Activated naive CD8-positive, alpha-beta T cell treated with anti-CD3 and anti-CD28 coated beads, Interleukin-2, amount 50 U/mL, for 24 hours (primary cell): ENCODE measurements around the gene OR4K14.
"Not testable (repeated sequence)": the region's sequence is repeated elsewhere in the genome, so short reads cannot be mapped to it uniquely, and the experiment has no call there.

ENCODE experiments used
- ATAC-seq: fragments of 150-1000 bp; cut with Tn5 transposase; one replicate; pipeline ENCODE4 v1.10.0; 2021
- DNase-seq: peaks from one replicate; pipeline ENCODE4 v3.0.0; 2021
- H3K27ac Mint-ChIP-seq: one replicate; pipeline ENCODE4 v1.8.0; 2021; ENCODE audit warnings: mild to moderate bottlenecking, mixed read lengths
- H3K27me3 Mint-ChIP-seq: one replicate; pipeline ENCODE4 v1.8.0; 2021; ENCODE audit warnings: mixed read lengths
- H3K36me3 Mint-ChIP-seq: one replicate; pipeline ENCODE4 v1.8.0; 2021; ENCODE audit warnings: low read depth, mixed read lengths
- H3K4me1 Mint-ChIP-seq: one replicate; pipeline ENCODE4 v1.8.0; 2021; ENCODE audit warnings: mixed read lengths
- H3K4me3 Mint-ChIP-seq: one replicate; pipeline ENCODE4 v1.8.0; 2021; ENCODE audit warnings: mild to moderate bottlenecking, moderate library complexity, mixed read lengths
- H3K9me3 Mint-ChIP-seq: one replicate; pipeline ENCODE4 v1.8.0; 2021; ENCODE audit warnings: mixed read lengths

The OR4K14 gene, protein sequence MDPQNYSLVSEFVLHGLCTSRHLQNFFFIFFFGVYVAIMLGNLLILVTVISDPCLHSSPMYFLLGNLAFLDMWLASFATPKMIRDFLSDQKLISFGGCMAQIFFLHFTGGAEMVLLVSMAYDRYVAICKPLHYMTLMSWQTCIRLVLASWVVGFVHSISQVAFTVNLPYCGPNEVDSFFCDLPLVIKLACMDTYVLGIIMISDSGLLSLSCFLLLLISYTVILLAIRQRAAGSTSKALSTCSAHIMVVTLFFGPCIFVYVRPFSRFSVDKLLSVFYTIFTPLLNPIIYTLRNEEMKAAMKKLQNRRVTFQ

DNA sequence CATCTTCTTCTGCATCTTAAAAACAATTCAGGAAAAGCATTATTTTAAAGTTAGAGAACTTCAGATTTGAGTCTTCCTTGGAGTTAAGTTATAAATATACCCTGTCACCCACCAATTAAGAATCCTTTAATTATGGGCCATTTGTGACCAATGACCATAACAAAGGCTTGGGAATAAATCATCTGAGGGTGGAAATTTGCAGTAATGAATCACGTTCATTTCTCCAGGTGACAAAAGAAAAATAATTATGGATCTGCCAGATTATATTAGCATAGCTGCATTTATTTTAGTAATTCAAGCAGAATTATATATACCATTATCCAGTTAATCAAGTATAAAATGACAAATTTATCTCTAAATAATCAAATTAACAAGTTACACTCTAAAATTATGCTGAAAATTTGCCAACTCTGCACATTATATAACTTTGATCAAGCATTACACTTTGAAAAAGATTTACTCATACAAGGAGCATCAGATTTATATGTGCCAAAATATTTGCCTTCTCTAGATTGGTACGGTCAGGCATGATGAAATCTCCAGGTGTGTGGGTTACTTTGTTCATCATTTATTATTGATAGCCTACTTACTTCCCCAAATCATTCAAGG lies at the start of gene OR4K14:
TSS of gene OR4K14 (minus strand) at position 51 of the 609 bp plus-strand sequence. CDS start 4,114 bp downstream, outside the sequence.
- no peak for ATAC-seq
- H3K4me1 Mint-ChIP-seq: no peaks in the 10 kb centered on the region
- DNase-seq: no peak
- no peak within 1 kb of the TSS for H3K27ac Mint-ChIP-seq
- peaks cover 6% of the 10 kb centered on the region for H3K9me3 Mint-ChIP-seq
- peaks cover 2% of the 10 kb centered on the region for H3K27me3 Mint-ChIP-seq
- no peak within 1 kb of the TSS for H3K4me3 Mint-ChIP-seq
- H3K36me3 Mint-ChIP-seq: no peaks in the 10 kb centered on the region

DNA sequence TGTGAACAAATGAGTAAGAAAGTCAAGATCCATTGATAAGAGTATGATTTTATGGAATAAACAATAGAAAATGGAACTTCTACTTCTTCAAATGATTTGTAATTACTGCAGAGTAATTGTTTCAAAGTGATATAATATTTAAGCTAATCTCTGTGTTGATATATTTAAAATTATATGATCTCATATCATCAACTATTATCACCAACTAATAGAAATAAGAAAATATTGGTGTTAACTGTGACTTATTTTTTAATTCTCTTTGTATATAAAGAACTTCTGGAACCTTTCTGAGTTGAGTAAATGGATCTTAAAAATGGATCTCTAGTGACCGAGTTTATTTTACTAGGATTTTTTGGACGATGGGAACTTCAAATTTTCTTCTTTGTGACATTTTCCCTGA lies 40.6 kb upstream of the OR4K14 start, which contains the start of gene OR4L1:
TSS of gene OR4L1 (plus strand) at position 301 of the 400 bp plus-strand sequence. CDS start at position 301, 0 bp downstream.
- Mint-ChIP-seq H3K4me3 (no peak within 1 kb of the TSS), H3K9me3 (no peaks in the 10 kb centered on the region), H3K27ac (no peak within 1 kb of the TSS), H3K36me3 (no peaks in the 10 kb centered on the region), H3K4me1 (no peaks in the 10 kb centered on the region), H3K27me3 (peaks cover 5% of the 10 kb centered on the region)
- ATAC-seq (no peak), DNase-seq (no peak)

DNA sequence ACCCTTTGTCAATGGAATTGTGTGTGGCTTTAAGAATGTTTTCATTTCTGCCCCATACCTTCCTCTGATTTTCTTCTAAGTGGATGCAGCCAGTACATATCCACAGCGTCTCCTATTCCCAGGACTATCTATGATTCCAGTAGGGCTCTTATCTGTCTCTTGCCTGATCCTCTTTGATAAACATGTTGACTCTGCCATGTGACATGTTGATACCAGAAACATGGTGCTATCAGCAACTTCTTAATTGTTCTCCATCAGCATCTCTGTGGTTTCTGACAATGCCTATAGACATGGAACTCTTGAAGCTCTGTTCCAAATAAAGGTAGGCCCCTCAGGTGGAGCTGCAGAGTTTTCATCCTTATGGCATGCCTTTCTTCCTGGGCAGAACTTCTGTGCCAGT lies 29.1 kb upstream of the OR4K14 start:
- H3K27ac Mint-ChIP-seq: no peak overlapping the region
- no peaks in the 10 kb centered on the region for H3K4me1 Mint-ChIP-seq
- H3K36me3 Mint-ChIP-seq: no peaks in the 10 kb centered on the region
- H3K4me3 Mint-ChIP-seq: no peak overlapping the region
- DNase-seq (no peak), ATAC-seq (no peak)
- peaks cover 8% of the 10 kb centered on the region for H3K27me3 Mint-ChIP-seq
- no peaks in the 10 kb centered on the region for H3K9me3 Mint-ChIP-seq

DNA sequence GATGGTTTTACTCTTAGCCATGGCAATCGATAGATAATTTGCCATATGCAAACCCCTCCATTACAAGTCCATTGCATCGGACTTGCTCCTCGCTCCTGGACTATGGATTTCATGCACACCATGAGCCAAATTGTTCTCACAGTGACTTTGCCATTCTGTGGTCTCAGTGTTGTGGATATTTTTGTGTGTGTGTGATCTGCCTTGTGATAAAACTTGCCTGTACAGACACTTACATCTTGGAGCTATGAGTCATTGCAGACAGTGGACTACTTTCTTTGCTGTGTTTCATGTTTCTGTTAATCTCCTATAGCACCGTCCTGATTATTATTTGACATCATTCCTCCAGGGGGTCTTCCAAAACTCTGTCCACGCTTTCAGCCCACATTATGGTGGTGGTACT lies 25.1 kb upstream of the OR4K14 start:
- Mint-ChIP-seq H3K27ac (no peak overlapping the region), H3K9me3 (no peaks in the 10 kb centered on the region), H3K27me3 (peaks cover 5% of the 10 kb centered on the region), H3K4me1 (no peaks in the 10 kb centered on the region), H3K4me3 (no peak overlapping the region), H3K36me3 (no peaks in the 10 kb centered on the region)
- DNase-seq: no peak
- no peak for ATAC-seq

DNA sequence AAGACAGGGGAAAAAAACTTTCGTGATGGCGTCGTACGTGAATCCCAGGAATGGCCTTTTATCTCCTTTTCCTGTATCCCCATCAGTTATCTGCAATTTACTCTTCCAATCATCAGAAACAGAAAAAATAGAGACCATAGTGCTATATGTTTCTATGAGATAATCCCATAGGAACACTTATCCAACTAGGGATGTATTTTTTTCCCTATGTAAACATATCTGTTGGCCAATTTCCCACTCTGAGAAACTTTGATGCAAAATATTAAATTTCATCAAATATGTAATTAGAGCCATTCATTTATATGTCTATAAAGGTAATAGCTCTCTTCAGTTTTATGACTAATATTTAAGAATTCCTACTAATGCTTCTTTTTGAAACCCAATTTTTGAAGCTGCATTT lies 16.8 kb upstream of the OR4K14 start, which contains the start of gene OR4K13:
TSS of gene OR4K13 (minus strand) at position 101 of the 400 bp plus-strand sequence. CDS start 1,280 bp downstream, outside the sequence.
- DNase-seq (no peak), ATAC-seq (no peak)
- Mint-ChIP-seq H3K27ac (no peak within 1 kb of the TSS), H3K4me3 (no peak within 1 kb of the TSS), H3K4me1 (no peaks in the 10 kb centered on the region), H3K9me3 (no peaks in the 10 kb centered on the region), H3K27me3 (no peaks in the 10 kb centered on the region), H3K36me3 (no peaks in the 10 kb centered on the region)

DNA sequence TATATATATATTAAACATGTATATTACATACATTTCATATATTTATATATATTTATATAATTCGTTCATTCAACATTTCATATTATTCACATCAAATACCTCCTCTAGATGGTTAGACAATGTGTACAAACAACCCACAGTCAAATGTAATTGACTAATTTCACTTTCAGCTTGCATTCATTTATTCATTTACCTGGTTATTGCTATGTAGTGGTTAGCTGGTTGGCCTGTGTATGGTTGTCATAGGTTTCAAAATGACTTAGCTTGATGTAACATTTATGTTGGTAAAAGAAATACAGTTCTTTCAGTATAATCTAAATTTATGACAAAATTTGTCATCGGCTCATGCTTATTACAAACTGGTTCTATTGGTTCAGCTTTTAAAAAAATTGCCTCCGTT lies 16.3 kb upstream of the OR4K14 start:
- Mint-ChIP-seq H3K27me3 (no peaks in the 10 kb centered on the region), H3K9me3 (no peaks in the 10 kb centered on the region), H3K27ac (no peak overlapping the region), H3K4me3 (no peak overlapping the region), H3K36me3 (no peaks in the 10 kb centered on the region), H3K4me1 (no peaks in the 10 kb centered on the region)
- DNase-seq (no peak), ATAC-seq (no peak)

DNA sequence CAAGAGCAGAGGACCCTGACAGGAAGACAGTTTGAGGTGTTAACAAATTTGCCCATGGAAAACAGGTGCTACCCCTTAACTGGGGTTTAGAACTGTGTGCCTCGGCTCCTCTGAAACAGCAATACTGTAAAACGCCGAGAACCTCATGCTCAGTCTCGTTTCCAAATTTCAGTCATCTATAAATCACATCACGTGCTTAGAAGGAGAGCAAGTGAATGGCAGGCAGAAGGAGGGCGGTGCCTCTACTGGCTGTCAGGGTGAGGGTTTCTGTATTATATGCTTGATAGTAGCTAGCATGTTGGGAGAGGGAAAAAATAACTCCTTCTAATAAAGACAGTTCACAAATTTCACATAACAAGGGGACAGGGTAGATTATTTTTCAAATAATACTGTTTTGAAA lies 12.0 kb upstream of the OR4K14 start:
- ATAC-seq: no peak
- Mint-ChIP-seq H3K27me3 (no peaks in the 10 kb centered on the region), H3K36me3 (no peaks in the 10 kb centered on the region), H3K9me3 (peaks cover 3% of the 10 kb centered on the region), H3K4me3 (no peak overlapping the region), H3K4me1 (no peaks in the 10 kb centered on the region), H3K27ac (no peak overlapping the region)
- DNase-seq: no peak

DNA sequence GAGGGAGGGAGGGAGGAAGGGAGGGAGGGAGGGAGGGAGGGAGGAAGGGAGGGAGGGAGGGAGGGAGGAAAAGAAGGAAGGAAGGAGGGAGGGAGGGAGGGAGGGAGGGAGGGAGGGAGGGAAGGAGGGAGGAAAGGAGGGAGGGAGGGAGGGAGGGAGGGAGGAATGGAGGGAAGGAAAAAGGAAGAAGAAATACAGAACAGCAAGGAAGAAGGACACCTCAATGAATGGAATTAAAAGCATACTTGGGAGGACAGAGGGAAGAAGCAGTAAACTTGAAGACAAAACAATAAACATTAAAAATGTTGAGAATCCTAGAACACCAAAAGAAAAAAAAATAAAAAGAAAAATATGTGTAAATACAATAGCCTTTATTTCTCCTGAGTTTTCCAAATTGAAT lies 11.0 kb downstream of the OR4K14 start:
- no peaks in the 10 kb centered on the region for H3K4me1 Mint-ChIP-seq
- H3K4me3 Mint-ChIP-seq: no peak overlapping the region
- H3K9me3 Mint-ChIP-seq: peaks cover 20% of the 10 kb centered on the region
- peaks cover 4% of the 10 kb centered on the region for H3K27me3 Mint-ChIP-seq
- no peaks in the 10 kb centered on the region for H3K36me3 Mint-ChIP-seq
- DNase-seq (no peak), ATAC-seq (no peak)
- no peak overlapping the region for H3K27ac Mint-ChIP-seq

DNA sequence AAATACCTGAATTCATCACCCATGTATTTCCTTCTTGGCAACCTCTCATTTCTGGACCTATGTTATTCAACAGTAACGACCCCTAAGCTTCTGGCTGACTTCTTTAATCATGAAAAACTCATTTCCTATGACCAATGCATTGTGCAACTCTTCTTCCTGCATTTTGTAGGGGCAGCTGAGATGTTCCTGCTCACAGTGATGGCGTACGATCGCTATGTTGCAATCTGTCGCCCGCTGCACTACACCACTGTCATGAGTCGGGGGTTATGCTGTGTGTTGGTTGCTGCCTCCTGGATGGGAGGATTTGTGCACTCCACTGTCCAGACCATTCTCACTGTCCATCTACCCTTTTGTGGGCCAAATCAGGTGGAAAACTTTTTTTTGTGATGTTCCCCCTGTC lies 16.8 kb downstream of the OR4K14 start:
- Mint-ChIP-seq H3K4me3 (no peak overlapping the region), H3K9me3 (peaks cover 4% of the 10 kb centered on the region), H3K36me3 (no peaks in the 10 kb centered on the region), H3K27ac (no peak overlapping the region), H3K4me1 (no peaks in the 10 kb centered on the region), H3K27me3 (peaks cover 4% of the 10 kb centered on the region)
- ATAC-seq (no peak), DNase-seq (no peak)

DNA sequence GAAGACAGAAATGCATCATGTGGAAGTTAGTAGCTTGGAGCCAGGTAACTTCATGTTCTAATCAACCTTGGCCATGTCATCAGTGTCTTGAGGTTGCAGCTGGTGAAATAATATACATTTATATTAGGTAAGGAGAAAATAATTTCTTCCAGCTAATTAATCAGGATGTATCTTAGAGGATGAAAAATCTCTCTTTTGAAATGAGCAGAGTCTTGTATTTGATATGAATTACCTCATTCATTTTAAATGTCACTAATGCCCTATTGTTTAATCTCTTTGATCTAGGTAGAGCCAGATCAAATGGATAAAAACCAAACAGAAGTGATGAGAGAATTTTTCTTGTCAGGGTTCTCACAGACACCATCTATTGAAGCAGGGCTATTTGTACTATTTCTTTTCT lies 17.2 kb downstream of the OR4K14 start, which contains the start of gene OR4Q2:
TSS of gene OR4Q2 (plus strand) at position 301 of the 400 bp plus-strand sequence.
- Mint-ChIP-seq H3K36me3 (no peaks in the 10 kb centered on the region), H3K4me3 (no peak within 1 kb of the TSS), H3K4me1 (no peaks in the 10 kb centered on the region), H3K9me3 (peaks cover 4% of the 10 kb centered on the region), H3K27ac (no peak within 1 kb of the TSS), H3K27me3 (peaks cover 4% of the 10 kb centered on the region)
- no peak for DNase-seq
- no peak for ATAC-seq

DNA sequence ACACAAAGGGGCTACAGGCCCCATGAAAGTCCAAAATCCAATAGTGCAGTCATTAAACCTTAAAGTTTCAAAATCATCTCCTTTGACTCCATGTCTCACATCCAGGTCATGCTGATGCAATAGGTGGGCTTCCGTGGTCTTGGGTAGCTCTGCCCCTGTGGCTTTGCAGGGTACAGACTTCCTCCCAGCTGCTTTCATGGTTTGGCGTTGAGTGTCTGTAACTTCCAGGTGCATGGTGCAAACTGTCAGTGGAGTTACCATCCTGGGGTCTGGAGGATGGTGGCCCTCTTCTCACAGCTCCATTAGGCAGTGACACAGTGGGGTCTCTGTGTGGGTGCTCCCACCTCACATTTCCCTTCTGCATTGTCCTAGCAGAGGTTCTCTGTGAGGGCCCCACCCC lies 25.7 kb downstream of the OR4K14 start:
- Mint-ChIP-seq H3K4me3 (no peak overlapping the region), H3K4me1 (no peaks in the 10 kb centered on the region), H3K36me3 (no peaks in the 10 kb centered on the region), H3K9me3 (peaks cover 8% of the 10 kb centered on the region), H3K27me3 (no peaks in the 10 kb centered on the region), H3K27ac (no peak overlapping the region)
- no peak for ATAC-seq
- DNase-seq: no peak

DNA sequence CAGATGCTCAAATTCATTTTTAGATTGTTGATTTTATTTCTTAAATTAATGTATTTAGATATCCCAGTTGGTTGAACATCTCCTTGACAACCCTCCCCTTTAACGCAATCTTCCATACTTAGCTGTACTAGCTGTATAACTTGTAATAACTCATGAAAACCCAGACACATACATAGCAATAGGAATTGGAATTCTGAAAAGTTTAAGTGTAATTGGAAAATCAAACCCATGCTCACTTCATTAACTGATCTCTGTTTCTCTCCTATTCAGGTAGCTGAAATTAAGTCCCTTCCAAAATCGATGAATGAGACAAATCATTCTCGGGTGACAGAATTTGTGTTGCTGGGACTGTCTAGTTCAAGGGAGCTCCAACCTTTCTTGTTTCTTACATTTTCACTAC lies 43.8 kb downstream of the OR4K14 start, which contains the start of gene OR4K15:
TSS of gene OR4K15 (plus strand) at position 301 of the 400 bp plus-strand sequence. CDS start at position 301, 0 bp downstream.
- DNase-seq (no peak), ATAC-seq (no peak)
- Mint-ChIP-seq H3K36me3 (no peaks in the 10 kb centered on the region), H3K9me3 (no peaks in the 10 kb centered on the region), H3K27ac (no peak within 1 kb of the TSS), H3K27me3 (no peaks in the 10 kb centered on the region), H3K4me1 (peaks cover 22% of the 10 kb centered on the region), H3K4me3 (no peak within 1 kb of the TSS)

DNA sequence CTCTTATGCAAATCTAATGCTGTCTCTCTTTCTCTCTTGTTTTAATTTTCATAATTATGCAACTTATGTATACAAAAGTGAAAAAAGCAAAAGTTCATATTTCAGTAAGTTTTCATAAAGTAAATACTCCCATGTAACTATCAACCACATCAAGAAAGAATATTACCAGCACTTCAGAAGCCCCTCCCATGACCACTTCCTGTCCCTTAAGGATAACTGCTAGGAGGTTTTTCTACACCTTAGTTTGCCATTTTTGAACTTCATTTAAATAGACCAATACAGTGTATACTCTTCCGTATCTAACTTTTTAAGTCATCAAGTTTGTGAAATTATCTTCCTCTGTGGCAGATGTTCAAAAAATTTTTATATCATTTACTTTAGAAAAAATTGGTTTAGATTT lies 44.3 kb downstream of the OR4K14 start:
- no peak for ATAC-seq
- Mint-ChIP-seq H3K36me3 (no peaks in the 10 kb centered on the region), H3K9me3 (no peaks in the 10 kb centered on the region), H3K27me3 (no peaks in the 10 kb centered on the region), H3K4me1 (peaks cover 22% of the 10 kb centered on the region), H3K27ac (no peak overlapping the region), H3K4me3 (no peak overlapping the region)
- no peak for DNase-seq

DNA sequence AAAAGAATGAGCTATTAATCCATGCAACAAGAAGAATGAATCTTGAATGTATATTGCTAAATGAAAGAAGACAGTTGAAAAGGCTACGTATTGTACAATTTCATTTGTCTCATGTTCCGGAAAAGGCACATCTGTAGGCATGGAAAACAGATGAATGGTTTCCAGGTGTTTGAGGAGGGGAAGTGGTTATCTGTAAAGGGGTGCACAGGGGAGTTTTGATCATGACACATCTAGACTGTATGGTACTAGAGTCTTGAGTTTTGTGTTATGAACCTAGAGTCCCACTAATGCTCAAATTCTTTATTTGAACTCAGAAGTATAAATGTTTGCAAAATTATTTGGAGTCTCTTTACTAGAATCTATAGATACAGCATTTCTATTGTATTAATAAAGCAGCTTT lies 49.4 kb downstream of the OR4K14 start:
- not testable (repeated sequence) for H3K9me3 Mint-ChIP-seq, H3K27ac Mint-ChIP-seq, ATAC-seq, H3K4me3 Mint-ChIP-seq, DNase-seq, H3K36me3 Mint-ChIP-seq, H3K27me3 Mint-ChIP-seq
- H3K4me1 Mint-ChIP-seq: peaks cover 12% of the 10 kb centered on the region
